ENCODE results near the gene CAGE1.

The CAGE1 gene

GRCh38 chr6:7300926-7301325 is 88.6 kb downstream of the CAGE1 start:
- Histone ChIP-seq H3K9ac (ENCODE audit: low read length) (no peak overlapping the region), H3K4me3 (ENCODE audit: low read length) (no peak overlapping the region), H3K27me3 (ENCODE audit: control insufficient read depth, insufficient read depth, low read length) (no peaks in the 10 kb centered on the region), H3K4me1 (ENCODE audit: control insufficient read depth, low read depth, low read length) (no peaks in the 10 kb centered on the region), H3K9me3 (ENCODE audit: control insufficient read depth, low read depth, low read length) (no peaks in the 10 kb centered on the region), H3K27ac (ENCODE audit: low read length) (no peak overlapping the region), H3K36me3 (ENCODE audit: control insufficient read depth, low read depth, low read length) (peaks cover 93% of the 10 kb centered on the region)

GRCh38 chr6:7298113-7298512 is 91.4 kb downstream of the CAGE1 start:
- H3K4me1 ChIP-seq (ENCODE audit: control insufficient read depth, low read depth, low read length), result no peaks in the 10 kb centered on the region
- no peak overlapping the region for H3K27ac ChIP-seq (ENCODE audit: low read length)
- H3K9ac ChIP-seq (ENCODE audit: low read length), result no peak overlapping the region
- H3K27me3 ChIP-seq (ENCODE audit: control insufficient read depth, insufficient read depth, low read length), result no peaks in the 10 kb centered on the region
- no peak overlapping the region for H3K4me3 ChIP-seq (ENCODE audit: low read length)
- H3K36me3 ChIP-seq (ENCODE audit: control insufficient read depth, low read depth, low read length), result peaks cover 80% of the 10 kb centered on the region
- H3K9me3 ChIP-seq (ENCODE audit: control insufficient read depth, low read depth, low read length), result no peaks in the 10 kb centered on the region

DNA sequence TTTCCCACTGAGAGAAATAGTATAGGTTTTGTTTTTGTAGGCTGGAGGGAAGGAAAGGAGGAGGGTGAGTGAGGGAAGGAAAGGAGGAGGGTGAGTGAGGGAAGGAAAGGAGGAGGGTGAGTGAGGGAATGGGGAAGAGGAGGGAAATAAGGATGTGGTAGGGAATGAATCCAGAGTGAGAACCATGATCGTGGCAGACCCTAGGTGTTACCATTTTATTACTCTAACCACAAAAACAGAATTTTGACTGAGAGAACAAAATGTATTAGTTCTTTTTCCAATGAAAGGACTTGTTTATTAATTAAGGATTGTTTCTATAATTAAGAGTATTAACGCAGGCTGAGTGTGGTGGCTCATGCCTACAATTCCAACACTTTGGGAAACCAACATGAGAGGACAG is 92.9 kb downstream of the CAGE1 start:
- H3K9me3 ChIP-seq (ENCODE audit: control insufficient read depth, low read depth, low read length), result no peaks in the 10 kb centered on the region
- no peak overlapping the region for H3K9ac ChIP-seq (ENCODE audit: low read length)
- H3K36me3 ChIP-seq (ENCODE audit: control insufficient read depth, low read depth, low read length), result peaks cover 79% of the 10 kb centered on the region
- no peaks in the 10 kb centered on the region for H3K27me3 ChIP-seq (ENCODE audit: control insufficient read depth, insufficient read depth, low read length)
- no peaks in the 10 kb centered on the region for H3K4me1 ChIP-seq (ENCODE audit: control insufficient read depth, low read depth, low read length)
- no peak overlapping the region for H3K27ac ChIP-seq (ENCODE audit: low read length)
- H3K4me3 ChIP-seq (ENCODE audit: low read length), result no peak overlapping the region

DNA sequence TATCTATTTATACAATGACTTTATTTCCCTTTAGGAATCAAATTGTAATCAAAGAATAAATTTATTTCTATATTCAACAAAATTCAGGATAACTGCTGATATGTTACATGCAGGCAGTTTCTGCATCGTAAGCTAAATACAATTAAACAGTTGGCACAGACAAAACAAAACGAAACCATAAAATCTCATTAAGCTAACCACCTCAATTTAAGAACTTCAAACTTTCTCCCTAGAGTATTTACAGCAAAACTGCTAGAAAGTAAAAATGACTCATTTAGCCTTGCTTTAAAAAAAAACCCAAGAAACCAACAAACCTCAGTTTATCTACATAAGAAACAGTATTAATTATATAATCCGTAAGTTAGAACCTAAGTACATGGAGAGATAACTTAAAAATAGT is 93.6 kb downstream of the CAGE1 start:
- H3K4me3 ChIP-seq (ENCODE audit: low read length), result no peak overlapping the region
- peaks cover 74% of the 10 kb centered on the region for H3K36me3 ChIP-seq (ENCODE audit: control insufficient read depth, low read depth, low read length)
- no peak overlapping the region for H3K9ac ChIP-seq (ENCODE audit: low read length)
- H3K9me3 ChIP-seq (ENCODE audit: control insufficient read depth, low read depth, low read length), result no peaks in the 10 kb centered on the region
- H3K4me1 ChIP-seq (ENCODE audit: control insufficient read depth, low read depth, low read length), result no peaks in the 10 kb centered on the region
- no peak overlapping the region for H3K27ac ChIP-seq (ENCODE audit: low read length)
- H3K27me3 ChIP-seq (ENCODE audit: control insufficient read depth, insufficient read depth, low read length), result no peaks in the 10 kb centered on the region

GRCh38 chr6:7292596-7293255 is 96.8 kb downstream of the CAGE1 start:
- H3K36me3 ChIP-seq (ENCODE audit: control insufficient read depth, low read depth, low read length), result peaks cover 71% of the 10 kb centered on the region
- H3K4me1 ChIP-seq (ENCODE audit: control insufficient read depth, low read depth, low read length), result no peaks in the 10 kb centered on the region
- no peaks in the 10 kb centered on the region for H3K9me3 ChIP-seq (ENCODE audit: control insufficient read depth, low read depth, low read length)
- H3K27ac ChIP-seq (ENCODE audit: low read length), result no peak overlapping the region
- H3K27me3 ChIP-seq (ENCODE audit: control insufficient read depth, insufficient read depth, low read length), result no peaks in the 10 kb centered on the region
- no peak overlapping the region for H3K9ac ChIP-seq (ENCODE audit: low read length)
- no peak overlapping the region for H3K4me3 ChIP-seq (ENCODE audit: low read length)

DNA sequence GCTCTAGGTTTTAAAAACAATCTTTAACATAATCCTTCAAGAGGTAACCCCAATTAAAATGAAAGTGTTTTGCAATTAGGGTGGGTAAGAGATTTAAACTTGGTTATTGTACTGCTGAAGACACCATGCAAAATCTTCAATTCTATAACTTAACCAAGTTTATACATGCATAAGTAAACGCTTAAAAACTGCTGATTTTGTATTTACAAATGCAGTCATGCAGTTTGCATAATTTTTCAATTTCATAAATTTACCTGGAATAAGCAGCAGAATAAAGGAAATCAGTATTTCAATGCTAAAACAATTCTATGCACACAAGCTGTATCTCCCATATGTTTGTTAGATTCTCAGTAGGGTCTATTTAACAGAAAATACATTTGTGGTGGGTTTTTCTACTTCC is 99.5 kb downstream of the CAGE1 start:
- no peak overlapping the region for H3K27ac ChIP-seq (ENCODE audit: low read length)
- no peaks in the 10 kb centered on the region for H3K27me3 ChIP-seq (ENCODE audit: control insufficient read depth, insufficient read depth, low read length)
- no peaks in the 10 kb centered on the region for H3K9me3 ChIP-seq (ENCODE audit: control insufficient read depth, low read depth, low read length)
- no peaks in the 10 kb centered on the region for H3K4me1 ChIP-seq (ENCODE audit: control insufficient read depth, low read depth, low read length)
- no peak overlapping the region for H3K9ac ChIP-seq (ENCODE audit: low read length)
- peaks cover 60% of the 10 kb centered on the region for H3K36me3 ChIP-seq (ENCODE audit: control insufficient read depth, low read depth, low read length)
- no peak overlapping the region for H3K4me3 ChIP-seq (ENCODE audit: low read length)

DNA sequence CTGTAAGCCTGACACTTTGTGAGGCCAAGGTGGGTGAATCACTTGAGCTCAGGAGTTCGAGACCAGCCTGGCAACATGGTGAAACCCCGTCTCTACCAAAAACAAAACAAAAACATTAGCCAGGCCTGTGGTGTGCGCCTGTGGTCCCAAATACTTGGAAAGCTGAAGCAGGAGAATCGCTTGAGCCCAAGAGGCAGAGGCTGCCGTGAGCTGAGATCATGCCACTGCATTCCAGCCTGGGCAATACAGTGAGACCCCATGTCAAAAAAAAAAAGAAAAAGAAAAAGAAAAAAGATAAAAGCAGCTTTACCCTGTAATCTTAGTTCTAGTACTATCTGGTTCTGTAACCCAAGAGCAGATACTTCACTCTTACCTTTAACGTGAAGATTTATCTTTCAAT is 104.1 kb downstream of the CAGE1 start:
- Histone ChIP-seq H3K27me3 (ENCODE audit: control insufficient read depth, insufficient read depth, low read length) (no peaks in the 10 kb centered on the region), H3K36me3 (ENCODE audit: control insufficient read depth, low read depth, low read length) (peaks cover 41% of the 10 kb centered on the region), H3K4me1 (ENCODE audit: control insufficient read depth, low read depth, low read length) (no peaks in the 10 kb centered on the region), H3K27ac (ENCODE audit: low read length) (no peak overlapping the region), H3K9me3 (ENCODE audit: control insufficient read depth, low read depth, low read length) (no peaks in the 10 kb centered on the region), H3K4me3 (ENCODE audit: low read length) (no peak overlapping the region), H3K9ac (ENCODE audit: low read length) (no peak overlapping the region)

- no peak overlapping the region for H3K9ac ChIP-seq (ENCODE audit: low read length)
- H3K27ac ChIP-seq (ENCODE audit: low read length), result no peak overlapping the region
- H3K9me3 ChIP-seq (ENCODE audit: control insufficient read depth, low read depth, low read length), result no peaks in the 10 kb centered on the region
- H3K27me3 ChIP-seq (ENCODE audit: control insufficient read depth, insufficient read depth, low read length), result no peaks in the 10 kb centered on the region
- H3K4me3 ChIP-seq (ENCODE audit: low read length), result no peak overlapping the region
- no peaks in the 10 kb centered on the region for H3K4me1 ChIP-seq (ENCODE audit: control insufficient read depth, low read depth, low read length)
- H3K36me3 ChIP-seq (ENCODE audit: control insufficient read depth, low read depth, low read length), result peaks cover 23% of the 10 kb centered on the region
Observed at GRCh38 chr6:7283676-7284075, 105.9 kb downstream of the CAGE1 start.

DNA sequence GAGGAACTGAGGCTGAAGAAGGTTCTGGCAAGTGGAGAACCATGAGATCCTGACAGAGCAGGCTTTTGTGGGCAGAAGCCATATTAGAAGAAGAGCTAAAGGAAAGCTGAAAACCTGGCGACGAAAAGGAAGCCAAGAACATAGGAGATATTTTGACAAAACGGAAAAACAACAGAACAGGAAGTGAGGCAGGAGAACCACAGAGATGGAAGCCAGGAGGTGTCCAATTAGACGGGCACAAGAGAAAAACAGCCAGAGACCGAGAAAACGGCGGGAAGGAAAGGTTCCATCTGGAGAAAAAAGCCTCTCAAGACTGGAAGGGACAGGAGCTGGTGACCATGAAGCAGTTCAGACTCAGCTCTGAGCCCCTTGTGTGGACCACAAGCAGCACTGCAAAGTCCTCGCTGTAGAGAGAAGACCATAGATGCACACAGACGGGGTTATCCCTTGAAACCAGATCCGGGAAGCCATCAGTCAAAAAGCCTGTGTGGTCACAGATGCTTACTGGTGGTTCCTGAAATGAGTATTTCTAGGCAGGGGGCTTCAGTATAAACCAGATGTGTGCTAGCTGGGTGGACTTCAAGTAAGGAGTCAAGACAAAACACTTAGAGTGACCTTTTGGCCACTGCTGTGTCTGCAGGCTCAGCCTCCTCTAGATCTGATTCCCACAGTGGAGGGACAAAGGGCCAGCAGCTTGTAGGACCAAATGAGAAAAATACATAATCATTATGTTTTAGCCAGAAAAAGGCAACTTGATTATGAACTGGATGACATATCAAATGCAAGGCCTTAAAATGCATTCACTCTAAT is 107.2 kb downstream of the CAGE1 start:
- Histone ChIP-seq H3K9ac (ENCODE audit: low read length) (no peak overlapping the region), H3K4me1 (ENCODE audit: control insufficient read depth, low read depth, low read length) (no peaks in the 10 kb centered on the region), H3K4me3 (ENCODE audit: low read length) (no peak overlapping the region), H3K27me3 (ENCODE audit: control insufficient read depth, insufficient read depth, low read length) (no peaks in the 10 kb centered on the region), H3K27ac (ENCODE audit: low read length) (no peak overlapping the region), H3K9me3 (ENCODE audit: control insufficient read depth, low read depth, low read length) (no peaks in the 10 kb centered on the region), H3K36me3 (ENCODE audit: control insufficient read depth, low read depth, low read length) (peaks cover 13% of the 10 kb centered on the region)
